Body of pancreas (tissue), 4 donors: ENCODE measurements around the gene HMGXB4.

ENCODE experiments used
- CTCF ChIP-seq, 7 experiments: fragments of 450-650 bp in 4 of 7; fragments of 200-600 bp in 3 of 7; sonication (generic) in 3 of 7; IDR thresholded peaks; one replicate each; pipeline ENCODE4 v1.5.1; 2016 to 2019; ENCODE audit warnings: antibody characterized with exemption in 7 of 7
- POLR2A ChIP-seq, 3 donors: fragments of 450-650 bp; IDR thresholded peaks; one replicate each; pipeline ENCODE4 v1.6.1; 2016; ENCODE audit warnings: antibody characterized with exemption in 3 of 3, mild to moderate bottlenecking in 2 of 3

GRCh38 chr22:35313311-35314121, 56.2 kb downstream of the HMGXB4 start:
- TF ChIP-seq CTCF (IDR thresholded peaks at IDR 0.05) (no peak), POLR2A (IDR thresholded peaks at IDR 0.05) (no peak)
